ENCODE data around the gene PLD5. TPM values are rescaled to one million over a fixed set of nuclear protein-coding genes. Genes with fewer than 3 reads are reported as not detected.
"Not testable (repeated sequence)": the region's sequence is repeated elsewhere in the genome, so short reads cannot be mapped to it uniquely, and the experiment has no call there.

Gene PLD5
- total and polyA plus RNA-seq, 7 donors: 0.03 to 0.92 (median 0.22) TPM; not detected in 4

GRCh38 chr1:242211254-242212022 lies 313.1 kb downstream of the PLD5 start:
- H3K27me3 ChIP-seq (ENCODE audit: insufficient read depth in 3 of 3, low read length in 2 of 3): no peaks in the 10 kb centered on the region
- WGBS, 3 donors: 64 to 70% (median 70%) methylated on average over 11 of the region's 11 CpGs
- H3K4me3 ChIP-seq: no peak overlapping the region
- H3K36me3 ChIP-seq (ENCODE audit: insufficient read depth in 1 of 2, low read depth in 1 of 2): no peaks in the 10 kb centered on the region
- no peaks in the 10 kb centered on the region for H3K9me3 ChIP-seq
- ATAC-seq (no peak), DNase-seq (no peak)
- H3K27ac ChIP-seq: no peak overlapping the region
- H3K4me1 ChIP-seq: no peaks in the 10 kb centered on the region
- no peak for TF ChIP-seq CTCF (IDR thresholded peaks at IDR 0.05)
- intact Hi-C loops (cut with DNase I): no loop called here

- ATAC-seq; H3K4me3 ChIP-seq; H3K36me3 ChIP-seq (ENCODE audit: insufficient read depth in 1 of 2, low read depth in 1 of 2); intact Hi-C loops (cut with DNase I); H3K27ac ChIP-seq; H3K27me3 ChIP-seq (ENCODE audit: insufficient read depth in 3 of 3, low read length in 2 of 3); DNase-seq; H3K9me3 ChIP-seq; H3K4me1 ChIP-seq: not testable (repeated sequence)
- WGBS, 3 donors: 78 to 84% (median 80%) methylated on average over 6 to 7 of the region's 7 CpGs
Measured at GRCh38 chr1:242210316-242210715, 314.2 kb downstream of the PLD5 start.

GRCh38 chr1:242209063-242209462 lies 315.4 kb downstream of the PLD5 start:
- 44 to 53% (median 50%) methylated on average over 11 of the region's 11 CpGs for WGBS, 3 donors
- Histone ChIP-seq H3K9me3 (no peaks in the 10 kb centered on the region), H3K27me3 (ENCODE audit: insufficient read depth in 3 of 3, low read length in 2 of 3) (no peaks in the 10 kb centered on the region), H3K36me3 (ENCODE audit: insufficient read depth in 1 of 2, low read depth in 1 of 2) (no peaks in the 10 kb centered on the region), H3K4me1 (no peaks in the 10 kb centered on the region), H3K27ac (no peak overlapping the region), H3K4me3 (no peak overlapping the region)
- DNase-seq: no peak
- no peak for TF ChIP-seq CTCF (IDR thresholded peaks at IDR 0.05)
- intact Hi-C loops (cut with DNase I): no loop called here
- ATAC-seq: no peak

- DNase-seq (no peak), ATAC-seq (no peak)
- Histone ChIP-seq H3K9me3 (no peaks in the 10 kb centered on the region), H3K4me3 (no peak overlapping the region), H3K36me3 (ENCODE audit: insufficient read depth in 1 of 2, low read depth in 1 of 2) (no peaks in the 10 kb centered on the region), H3K27ac (no peak overlapping the region), H3K27me3 (ENCODE audit: insufficient read depth in 3 of 3, low read length in 2 of 3) (no peaks in the 10 kb centered on the region), H3K4me1 (no peaks in the 10 kb centered on the region)
- WGBS, 3 donors: 87 to 93% (median 89%) methylated on average over 2 of the region's 2 CpGs
- intact Hi-C loops (cut with DNase I): no loop called here
- no peak for TF ChIP-seq CTCF (IDR thresholded peaks at IDR 0.05)
Measured at GRCh38 chr1:242208021-242208420, 316.5 kb downstream of the PLD5 start.

- H3K4me1 ChIP-seq: no peaks in the 10 kb centered on the region
- no peak overlapping the region for H3K27ac ChIP-seq
- intact Hi-C loops (cut with DNase I): no loop called here
- no peaks in the 10 kb centered on the region for H3K27me3 ChIP-seq (ENCODE audit: insufficient read depth in 3 of 3, low read length in 2 of 3)
- no peaks in the 10 kb centered on the region for H3K9me3 ChIP-seq
- no peak for TF ChIP-seq CTCF (IDR thresholded peaks at IDR 0.05)
- DNase-seq (no peak), ATAC-seq (no peak)
- no peaks in the 10 kb centered on the region for H3K36me3 ChIP-seq (ENCODE audit: insufficient read depth in 1 of 2, low read depth in 1 of 2)
- H3K4me3 ChIP-seq: no peak overlapping the region
- 92 to 99% (median 96%) methylated on average over 4 of the region's 4 CpGs for WGBS, 3 donors
Measured at GRCh38 chr1:242206994-242207393, 317.5 kb downstream of the PLD5 start.
